ENCODE data around the gene THSD1.
A peak's percentile ranks its signal among the peaks of the same experiment; 100 is the strongest.

DNA sequence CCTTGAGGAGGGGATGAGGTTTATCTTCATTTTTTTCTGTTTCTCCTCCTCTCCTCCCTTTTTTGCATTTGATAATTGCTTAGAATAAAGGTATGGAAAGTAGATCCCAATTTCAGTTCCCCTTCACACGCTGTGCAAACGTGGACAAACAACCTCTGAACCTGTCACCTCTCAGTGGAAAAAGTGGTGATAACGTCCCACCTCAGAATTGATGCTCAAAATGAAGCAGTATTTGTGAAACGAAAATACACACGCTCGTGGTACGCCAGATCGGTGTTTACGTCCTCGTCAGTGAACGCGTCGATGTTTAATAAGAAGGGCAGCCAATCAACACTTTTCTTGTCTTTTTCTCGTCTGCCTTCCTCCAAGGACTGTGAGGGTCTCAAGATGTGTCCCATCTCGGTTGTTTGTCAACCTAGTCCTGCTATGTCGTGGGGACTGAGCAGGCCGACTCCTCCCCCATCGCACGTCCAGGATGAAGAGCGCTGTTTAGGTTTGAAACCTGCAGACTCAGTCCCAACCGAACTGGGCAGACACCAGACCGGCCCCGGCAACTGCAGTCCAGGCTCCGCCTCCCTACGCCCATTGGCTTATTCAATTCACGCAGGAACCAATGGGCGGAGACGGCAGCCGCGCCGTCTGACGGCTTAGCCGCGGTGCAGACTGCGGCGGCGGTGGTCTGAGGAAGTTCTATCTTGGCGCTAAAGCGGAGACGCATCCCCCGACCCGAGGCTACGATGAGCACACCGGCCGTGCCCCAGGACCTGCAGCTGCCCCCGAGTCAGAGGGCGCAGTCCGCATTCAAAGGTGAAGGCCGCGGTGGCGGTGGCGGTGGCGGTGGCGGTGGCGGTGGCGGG, 49.1 kb upstream of the THSD1 start, which contains the start of gene CKAP2:
- TF ChIP-seq, protein P1, sequence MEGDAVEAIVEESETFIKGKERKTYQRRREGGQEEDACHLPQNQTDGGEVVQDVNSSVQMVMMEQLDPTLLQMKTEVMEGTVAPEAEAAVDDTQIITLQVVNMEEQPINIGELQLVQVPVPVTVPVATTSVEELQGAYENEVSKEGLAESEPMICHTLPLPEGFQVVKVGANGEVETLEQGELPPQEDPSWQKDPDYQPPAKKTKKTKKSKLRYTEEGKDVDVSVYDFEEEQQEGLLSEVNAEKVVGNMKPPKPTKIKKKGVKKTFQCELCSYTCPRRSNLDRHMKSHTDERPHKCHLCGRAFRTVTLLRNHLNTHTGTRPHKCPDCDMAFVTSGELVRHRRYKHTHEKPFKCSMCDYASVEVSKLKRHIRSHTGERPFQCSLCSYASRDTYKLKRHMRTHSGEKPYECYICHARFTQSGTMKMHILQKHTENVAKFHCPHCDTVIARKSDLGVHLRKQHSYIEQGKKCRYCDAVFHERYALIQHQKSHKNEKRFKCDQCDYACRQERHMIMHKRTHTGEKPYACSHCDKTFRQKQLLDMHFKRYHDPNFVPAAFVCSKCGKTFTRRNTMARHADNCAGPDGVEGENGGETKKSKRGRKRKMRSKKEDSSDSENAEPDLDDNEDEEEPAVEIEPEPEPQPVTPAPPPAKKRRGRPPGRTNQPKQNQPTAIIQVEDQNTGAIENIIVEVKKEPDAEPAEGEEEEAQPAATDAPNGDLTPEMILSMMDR (IDR thresholded peaks at IDR 0.05), result no peak
- TF ChIP-seq MYC (IDR thresholded peaks at IDR 0.05; ENCODE audit: borderline replicate concordance, low read length), result 0 out of 2 replicates have a peak, but pooled peaks have one; percentile 32
- no peak for TF ChIP-seq CHD4 (IDR thresholded peaks at IDR 0.05; ENCODE audit: borderline replicate concordance)
- TF ChIP-seq SREBF2 (IDR thresholded peaks at IDR 0.05), result no peak
- TF ChIP-seq EHMT2 (IDR thresholded peaks at IDR 0.05; ENCODE audit: low read depth), result no peak
- TF ChIP-seq POLR2A (IDR thresholded peaks at IDR 0.05; ENCODE audit: low read length), result peak; percentile 72

Data from A549 (cell line).